HepG2 (cell line): ENCODE results near the gene CC2D1B. TPM values are rescaled to one million over a fixed set of nuclear protein-coding genes. Genes with fewer than 3 reads are reported as not detected.

Source experiments
- ATAC-seq: fragments of 200-7000 bp; cut with Tn5 transposase; 3 replicates; pipeline ENCODE4 v1.9.1; 2020; ENCODE audit warnings: mild to moderate bottlenecking, moderate library complexity
- BruUV-seq: library from RNA; stranded (reverse); fragments of 400-500 nt; replicated peaks from 2 replicates; lab custom pipeline; 2021; lab: Mats Ljungman, UMichigan
- CTCF ChIA-PET: fragments of 300-600 bp; formaldehyde crosslinking; extraction: SDS; loops from one replicate; lab custom pipeline; 2021; ENCODE audit warnings: low total read pairs, inconsistent platforms, low intra/inter-chr PET ratio; lab: Yijun Ruan, JAX
- POLR2A ChIA-PET: fragments of 350-600 bp; sonication (Branson Sonifier 250); formaldehyde crosslinking; loops from one replicate; lab custom pipeline; 2020; ENCODE audit warnings: antibody characterized with exemption, inconsistent platforms; lab: Yijun Ruan, JAX
- DNase-seq: peaks from one replicate; pipeline ENCODE4 v3.0.0-alpha.2; 2015; ENCODE audit warnings: low spot score
- FAIRE-seq: peaks from 3 replicates; lab custom pipeline; 2011; peaks lifted over from hg19 to GRCh38; lab: Jason Lieb, UNC
- H2AFZ ChIP-seq: one replicate; pipeline ENCODE4 v1.6.1; 2011; ENCODE audit warnings: low read length, inconsistent platforms
- H3K27ac ChIP-seq: fragments of 300-600 bp; 3 replicates; pipeline ENCODE4 v1.8.0; 2011; ENCODE audit warnings: mixed run types, mild to moderate bottlenecking, mixed read lengths, low read length, inconsistent platforms; ENCODE audit not compliant: insufficient read depth; ENCODE audit errors: extremely low read length
- H3K27me3 ChIP-seq, 2 experiments: fragments of 200-600 bp in 1 of 2; 2 replicates in 1 of 2; 3 replicates in 1 of 2; pipeline versions ENCODE4 v1.6.0 to v1.8.0; 2011; ENCODE audit warnings: low read length in 2 of 2, mild to moderate bottlenecking in 2 of 2, moderate library complexity in 2 of 2, inconsistent platforms in 1 of 2; ENCODE audit not compliant: insufficient read depth in 2 of 2, control insufficient read depth in 1 of 2
- H3K36me3 ChIP-seq, 2 experiments: fragments of 200-600 bp in 1 of 2; replicated peaks in 1 of 2; 2 replicates in 1 of 2; 3 replicates in 1 of 2; pipeline versions ENCODE4 v1.5.1 to v1.8.0; 2011; ENCODE audit warnings: low read length in 2 of 2, inconsistent platforms in 1 of 2; ENCODE audit not compliant: insufficient read depth in 2 of 2, control insufficient read depth in 1 of 2
- H3K4me1 ChIP-seq: 2 replicates; pipeline ENCODE4 v1.5.1; 2012; ENCODE audit warnings: low read length, inconsistent platforms; ENCODE audit not compliant: insufficient read depth
- H3K4me2 ChIP-seq: 2 replicates; pipeline ENCODE4 v1.6.0; 2011; ENCODE audit warnings: low read depth, low read length, inconsistent platforms
- H3K4me3 ChIP-seq, 3 experiments: fragments of 200-600 bp in 1 of 3; sonication (generic), shearing (Covaris generic) in 1 of 3; replicated peaks in 1 of 3; 2 replicates each; pipeline ENCODE4 v1.5.1; 2011 to 2016; ENCODE audit warnings: low read length in 3 of 3, inconsistent platforms in 2 of 3, low read depth in 2 of 3, mild to moderate bottlenecking in 2 of 3, control low read depth in 1 of 3, mixed read lengths in 1 of 3; ENCODE audit not compliant: insufficient read depth in 1 of 3
- H3K79me2 ChIP-seq: one replicate; pipeline ENCODE4 v1.6.1; 2011; ENCODE audit warnings: low read length, inconsistent platforms; ENCODE audit not compliant: insufficient read depth
- H3K9ac ChIP-seq: 2 replicates; pipeline ENCODE4 v1.6.0; 2011; ENCODE audit warnings: mild to moderate bottlenecking, low read depth, low read length, inconsistent platforms; ENCODE audit not compliant: insufficient read depth
- H3K9me3 ChIP-seq: 2 replicates; pipeline ENCODE4 v1.5.1; 2012; ENCODE audit warnings: mild to moderate bottlenecking, low read length
- H4K20me1 ChIP-seq: 2 replicates; pipeline ENCODE4 v1.6.0; 2011; ENCODE audit warnings: inconsistent platforms, mild to moderate bottlenecking, low read length, moderate library complexity; ENCODE audit not compliant: insufficient read depth
- FOXA3 ChIP-seq: IDR thresholded peaks from 2 replicates; pipeline ENCODE4 v1.6.1; 2016; ENCODE audit warnings: missing genetic modification reagents, missing compliant biosample characterization
- GLI4 ChIP-seq: sonication (generic); formaldehyde crosslinking; IDR thresholded peaks from 2 replicates; pipeline ENCODE4 v1.5.1; 2020; ENCODE audit warnings: missing genetic modification reagents, mild to moderate bottlenecking, moderate library complexity, borderline replicate concordance
- MAFF ChIP-seq: IDR thresholded peaks from 2 replicates; pipeline ENCODE4 v1.6.1; 2011; ENCODE audit warnings: low read depth, low read length, improper control_type of control experiment
- MAFK ChIP-seq, 2 experiments: IDR thresholded peaks in 1 of 2; conservative IDR thresholded peaks in 1 of 2; 2 replicates each; pipeline ENCODE4 v1.6.1; 2011; ENCODE audit warnings: improper control_type of control experiment in 2 of 2, low read length in 2 of 2
- NFE2L2 ChIP-seq: fragments of 150-350 bp; IDR thresholded peaks from 2 replicates; pipeline ENCODE4 v1.6.1; 2014; ENCODE audit warnings: low read length
- SAP130 ChIP-seq: IDR thresholded peaks from 2 replicates; pipeline ENCODE4 v1.6.1; 2016; ENCODE audit warnings: low read depth
- ZFP37 ChIP-seq: sonication (generic); formaldehyde crosslinking; IDR thresholded peaks from 2 replicates; pipeline ENCODE4 v1.4.0; 2020; ENCODE audit warnings: missing genetic modification reagents, borderline replicate concordance
- ZNF44 ChIP-seq: sonication (generic); formaldehyde crosslinking; IDR thresholded peaks from 2 replicates; pipeline ENCODE4 v1.5.1; 2020; ENCODE audit warnings: mild to moderate bottlenecking, missing genetic modification reagents
- ZNF530 ChIP-seq: sonication (generic); formaldehyde crosslinking; IDR thresholded peaks from 2 replicates; pipeline ENCODE4 v1.5.0; 2020; ENCODE audit warnings: low read depth, mild to moderate bottlenecking, missing genetic modification reagents
- ZNF607 ChIP-seq: sonication (generic); formaldehyde crosslinking; IDR thresholded peaks from 2 replicates; pipeline ENCODE4 v1.5.1; 2020; ENCODE audit warnings: missing genetic modification reagents, mild to moderate bottlenecking, borderline replicate concordance
- ZNF816 ChIP-seq: sonication (generic); formaldehyde crosslinking; IDR thresholded peaks from 2 replicates; pipeline ENCODE4 v1.8.0; 2022; ENCODE audit warnings: missing genetic modification reagents, mild to moderate bottlenecking, borderline replicate concordance
- ZNF883 ChIP-seq: sonication (generic); formaldehyde crosslinking; IDR thresholded peaks from 2 replicates; pipeline ENCODE4 v1.5.1; 2020; ENCODE audit warnings: mild to moderate bottlenecking, missing genetic modification reagents; ENCODE audit errors: not compliant biosample characterization
- WGBS: methylation state at CpG from one replicate; pipeline ENCODE4 v1.1.6; 2017; ENCODE audit warnings: low lambda C conversion rate; 5-methylcytosine and 5-hydroxymethylcytosine counted together
- in situ Hi-C: cut with HindIII; loops from 2 replicates; pipeline ENCODE4 v1.10.0; 2017; ENCODE audit warnings: low pct_unique_long_range_greater_than_20kb; ENCODE audit not compliant: extremely low pct_ligation_motif_present
- intact Hi-C: fragments of 100-400 bp; cut with micrococcal nuclease; formaldehyde crosslinking; loops from one replicate; pipeline ENCODE4 v1.10.0; 2022; ENCODE audit not compliant: unreplicated experiment
- polyA plus RNA-seq, 8 experiments: library from polyadenylated mRNA; depleted of rRNA in 3 of 8; stranded (reverse) in 7 of 8; unstranded in 1 of 8; fragments of >200 nt; fragmentation: Illumina TruSeq in 4 of 8; extraction: Trizol in 4 of 8; gene quantifications; 2 replicates each; pipeline versions ENCODE4 v1.2.1 to v1.2.3, GENCODE V29; 2011 to 2016; ENCODE audit warnings: low read depth in 4 of 8, missing spikeins in 1 of 8, mixed read lengths in 1 of 8; ENCODE audit not compliant: insufficient read depth in 1 of 8
- total RNA-seq, 5 experiments: library from RNA; depleted of rRNA; stranded (reverse); fragments of >200 nt; fragmentation: Illumina TruSeq; extraction: Trizol; gene quantifications; 2 replicates each; pipeline ENCODE4 v1.2.3, GENCODE V29; 2016; ENCODE audit warnings: low read depth in 1 of 5

Gene CC2D1B
- total and polyA plus RNA-seq, 2 of the 13 experiments (the other 11 are each of a cell fraction or from before 2014, with no cell fraction given) = 7.2 to 19.2 TPM

- Histone ChIP-seq H3K4me1 (peaks cover 17% of the 10 kb centered on the region), H3K36me3 (peaks cover 1 to 16% of the 10 kb centered on the region in 2 experiments; a peak in 4 of 5 replicates), H3K9ac (no peak overlapping the region), H3K27ac (no peak overlapping the region), H2AFZ (no peak overlapping the region), H3K9me3 (no peaks in the 10 kb centered on the region), H3K4me2 (no peak overlapping the region), H3K27me3 (no peaks in the 10 kb centered on the region), H3K4me3 (no peak overlapping the region), H4K20me1 (no peaks in the 10 kb centered on the region), H3K79me2 (no peaks in the 10 kb centered on the region)
- TF ChIP-seq ZFP37 (CRISPR knock-in tag) (no peak), ZNF44 (no peak), ZNF607 (CRISPR knock-in tag) (no peak), GLI4 (no peak)
- BruUV-seq = no TSS peak
- DNase-seq (no peak), FAIRE-seq (no peak), ATAC-seq (no peak)
- ChIA-PET POLR2A (no interaction called here), CTCF (no interaction called here)
- in situ Hi-C loops (no loop called here), intact Hi-C loops (no loop called here)
- WGBS = 94% methylated on average over 1 of the region's 1 CpG
Measured at GRCh38 chr1:52332411-52332810, 33.6 kb downstream of the CC2D1B start.

GRCh38 chr1:52328615-52329014, 37.4 kb downstream of the CC2D1B start:
- H3K4me2 ChIP-seq = no peak overlapping the region
- H3K4me1 ChIP-seq = peaks cover 17% of the 10 kb centered on the region
- no peaks in the 10 kb centered on the region for H4K20me1 ChIP-seq
- ATAC-seq (no peak; the same call in 2 of the 3 replicates), FAIRE-seq (peak; percentile 59), DNase-seq (peak; percentile 40)
- no peak overlapping the region for H3K4me3 ChIP-seq
- ChIA-PET CTCF (no interaction called here), POLR2A (no interaction called here)
- H3K36me3 ChIP-seq = no peaks in the 10 kb centered on the region
- H3K27me3 ChIP-seq = no peaks in the 10 kb centered on the region
- WGBS = 89% methylated on average over 1 of the region's 1 CpG
- no peaks in the 10 kb centered on the region for H3K79me2 ChIP-seq
- no TSS peak for BruUV-seq
- no peaks in the 10 kb centered on the region for H3K9me3 ChIP-seq
- no peak overlapping the region for H2AFZ ChIP-seq
- H3K27ac ChIP-seq = no peak overlapping the region
- in situ Hi-C loops = no loop called here
- no peak overlapping the region for H3K9ac ChIP-seq
- TF ChIP-seq NFE2L2 = peak; percentile 57
- TF ChIP-seq FOXA3 = peak; percentile 39; the same call in 1 of the 2 replicates
- TF ChIP-seq SAP130 (CRISPR knock-in tag) = peak; percentile 25; the same call in 1 of the 2 replicates
- TF ChIP-seq MAFK (conservative IDR thresholded peaks at IDR 0.05 in 1 of 2, IDR thresholded peaks at IDR 0.05 in 1 of 2; ENCODE audit: low read length in 2 of 2) = peak; percentile 88 to 89
- TF ChIP-seq ZNF883 (CRISPR knock-in tag) = no peak
- TF ChIP-seq MAFF = peak; percentile 91
- no peak for TF ChIP-seq ZNF816 (CRISPR knock-in tag)
- no peak for TF ChIP-seq ZNF530 (CRISPR knock-in tag)
- intact Hi-C loops = no loop called here
